ENCODE results near the gene SLAMF6. TPM values are rescaled to one million over a fixed set of nuclear protein-coding genes. Genes with fewer than 3 reads are reported as not detected.

Gene SLAMF6
- total and polyA plus RNA-seq, 10 of the 15 experiments (the other 5 are each of a cell fraction or from before 2014, with no cell fraction given) = 20.5 to 89.6 (median 36.5) TPM

- TF ChIP-seq, protein P1, sequence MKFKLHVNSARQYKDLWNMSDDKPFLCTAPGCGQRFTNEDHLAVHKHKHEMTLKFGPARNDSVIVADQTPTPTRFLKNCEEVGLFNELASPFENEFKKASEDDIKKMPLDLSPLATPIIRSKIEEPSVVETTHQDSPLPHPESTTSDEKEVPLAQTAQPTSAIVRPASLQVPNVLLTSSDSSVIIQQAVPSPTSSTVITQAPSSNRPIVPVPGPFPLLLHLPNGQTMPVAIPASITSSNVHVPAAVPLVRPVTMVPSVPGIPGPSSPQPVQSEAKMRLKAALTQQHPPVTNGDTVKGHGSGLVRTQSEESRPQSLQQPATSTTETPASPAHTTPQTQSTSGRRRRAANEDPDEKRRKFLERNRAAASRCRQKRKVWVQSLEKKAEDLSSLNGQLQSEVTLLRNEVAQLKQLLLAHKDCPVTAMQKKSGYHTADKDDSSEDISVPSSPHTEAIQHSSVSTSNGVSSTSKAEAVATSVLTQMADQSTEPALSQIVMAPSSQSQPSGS (IDR thresholded peaks at IDR 0.05; ENCODE audit: low read length) = peak; percentile 42; the same call in 1 of the 2 replicates
- TF ChIP-seq DPF2 (IDR thresholded peaks at IDR 0.05) (peak; percentile 74; the same call in 1 of the 2 replicates), ZNF592 (IDR thresholded peaks at IDR 0.05) (0 out of 2 replicates have a peak, but pooled peaks have one; percentile 64), ZZZ3 (IDR thresholded peaks at IDR 0.05; ENCODE audit: control insufficient read depth, insufficient read length, low read depth) (no peak), NFYB (IDR thresholded peaks at IDR 0.05; ENCODE audit: insufficient read depth, low read depth, low read length) (peak; percentile 76), HDAC6 (IDR thresholded peaks at IDR 0.05; ENCODE audit: unreplicated experiment) (no peak), TAF1 (IDR thresholded peaks at IDR 0.05; ENCODE audit: borderline replicate concordance, low read depth, low read length) (peak; percentile 71), ETV6 (conservative IDR thresholded peaks at IDR 0.05 in 1 of 2, IDR thresholded peaks at IDR 0.05 in 1 of 2; ENCODE audit: borderline replicate concordance in 1 of 2, low read depth in 1 of 2) (peak in 1 of 2 experiments; percentile 61; a peak in 1 of 4 replicates), CHD2 (IDR thresholded peaks at IDR 0.05; ENCODE audit: borderline replicate concordance, low read depth, low read length) (0 out of 2 replicates have a peak, but pooled peaks have one; percentile 40), MXI1 (IDR thresholded peaks at IDR 0.05; ENCODE audit: low read depth, low read length) (0 out of 2 replicates have a peak, but pooled peaks have one; percentile 3), MTA2 (IDR thresholded peaks at IDR 0.05; ENCODE audit: low read depth) (peak; percentile 73), BHLHE40 (IDR thresholded peaks at IDR 0.05; ENCODE audit: borderline replicate concordance in 1 of 2, low read depth in 2 of 2, low read length in 1 of 2) (peak; percentile 35 to 68; a peak in 2 of 4 replicates), PKNOX1 (IDR thresholded peaks at IDR 0.05) (peak; percentile 65; the same call in 1 of the 2 replicates), PML (IDR thresholded peaks at IDR 0.05; ENCODE audit: low read length) (peak; percentile 48; the same call in 1 of the 2 replicates), TCF3 (IDR thresholded peaks at IDR 0.05; ENCODE audit: borderline replicate concordance, insufficient read depth, low read depth, low read length) (peak; percentile 85; the same call in 1 of the 2 replicates), IRF4 (IDR thresholded peaks at IDR 0.05; ENCODE audit: low read depth, low read length) (0 out of 2 replicates have a peak, but pooled peaks have one; percentile 9)
Measured at GRCh38 chr1:160539990-160540858, 17.2 kb upstream of the SLAMF6 start (continued).
